Hepatocyte (in vitro differentiated cells): ENCODE measurements around the gene ZNF474.

Source experiments
- CTCF ChIP-seq: fragments of 200-600 bp; sonication (generic); IDR thresholded peaks from 2 replicates; pipeline ENCODE4 v1.5.1; 2016; ENCODE audit warnings: antibody characterized with exemption, mild to moderate bottlenecking; ENCODE audit not compliant: poor library complexity
- EZH2 ChIP-seq: fragments of 200-600 bp; sonication (generic); IDR thresholded peaks from 2 replicates; pipeline ENCODE4 v1.6.1; 2016; ENCODE audit warnings: antibody characterized with exemption, mild to moderate bottlenecking, borderline replicate concordance
- EZH2phosphoT487 ChIP-seq: fragments of 200-600 bp; sonication (generic); IDR thresholded peaks from one replicate; pipeline ENCODE4 v1.6.1; 2018; ENCODE audit warnings: antibody characterized with exemption, mild to moderate bottlenecking, low read depth, moderate library complexity; ENCODE audit not compliant: unreplicated experiment, severe bottlenecking

DNA sequence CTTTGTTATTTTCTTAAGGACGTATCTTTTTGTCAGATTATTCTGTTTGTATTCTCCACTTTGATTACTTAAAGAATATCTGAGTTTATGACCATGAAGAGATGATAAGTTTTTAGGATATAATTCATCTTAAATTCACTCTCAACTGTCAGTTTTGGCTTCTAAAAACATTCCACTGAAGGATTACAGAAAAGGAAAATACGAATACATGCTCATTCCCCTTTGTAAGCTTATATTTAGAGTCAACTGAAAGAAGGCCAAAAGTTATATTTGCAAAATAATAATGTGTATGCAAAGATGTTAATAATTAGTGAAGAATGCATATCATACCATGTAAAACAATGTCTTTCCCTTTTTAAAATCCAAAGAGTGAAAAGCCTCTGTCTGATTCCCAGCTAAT lies 52.5 kb downstream of the ZNF474 start:
- TF ChIP-seq CTCF, result no peak
- TF ChIP-seq EZH2, result no peak
- TF ChIP-seq EZH2phosphoT487, result no peak
